ENCODE data around the gene JPH4.

JPH4 gene

DNA sequence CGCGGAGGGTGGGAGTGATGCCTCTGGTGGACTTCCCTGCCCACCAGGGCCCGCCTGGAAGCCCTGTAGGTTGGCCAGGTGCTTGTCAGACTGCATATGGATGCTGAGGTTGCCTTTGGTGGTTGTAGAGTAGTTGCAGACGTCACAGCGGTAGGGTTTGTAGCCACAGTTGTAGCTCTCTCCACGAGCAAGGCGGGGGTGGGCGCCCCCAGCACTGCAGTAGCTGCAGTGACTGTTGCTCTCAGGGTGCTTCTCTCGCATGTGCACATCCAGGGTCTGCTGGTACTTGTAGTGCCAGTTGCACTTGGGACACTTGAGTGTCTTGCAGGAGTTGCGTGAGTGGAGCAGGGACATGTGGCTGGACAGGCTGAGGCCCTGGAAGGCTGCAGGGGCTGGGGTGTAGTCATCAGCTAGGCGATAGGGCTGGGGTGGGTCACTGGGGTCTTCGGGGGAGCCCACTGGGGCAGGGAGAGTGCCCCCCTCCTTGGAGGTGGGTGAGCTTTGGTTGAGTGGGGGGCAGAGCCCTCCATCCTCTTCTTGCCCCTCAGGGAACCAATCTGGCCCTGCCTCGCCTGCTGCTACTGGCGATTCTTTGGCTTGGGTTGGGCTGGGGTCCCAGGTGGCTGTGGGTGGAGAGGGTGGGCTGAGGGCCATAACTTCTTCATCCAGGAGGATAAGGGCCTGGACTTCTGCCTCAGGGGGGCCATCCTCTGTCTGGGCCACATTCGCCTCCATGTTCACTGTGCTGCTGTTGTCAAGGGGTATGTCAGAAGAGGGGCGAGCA, 44.7 kb downstream of the JPH4 start:
- TF ChIP-seq, protein P1, sequence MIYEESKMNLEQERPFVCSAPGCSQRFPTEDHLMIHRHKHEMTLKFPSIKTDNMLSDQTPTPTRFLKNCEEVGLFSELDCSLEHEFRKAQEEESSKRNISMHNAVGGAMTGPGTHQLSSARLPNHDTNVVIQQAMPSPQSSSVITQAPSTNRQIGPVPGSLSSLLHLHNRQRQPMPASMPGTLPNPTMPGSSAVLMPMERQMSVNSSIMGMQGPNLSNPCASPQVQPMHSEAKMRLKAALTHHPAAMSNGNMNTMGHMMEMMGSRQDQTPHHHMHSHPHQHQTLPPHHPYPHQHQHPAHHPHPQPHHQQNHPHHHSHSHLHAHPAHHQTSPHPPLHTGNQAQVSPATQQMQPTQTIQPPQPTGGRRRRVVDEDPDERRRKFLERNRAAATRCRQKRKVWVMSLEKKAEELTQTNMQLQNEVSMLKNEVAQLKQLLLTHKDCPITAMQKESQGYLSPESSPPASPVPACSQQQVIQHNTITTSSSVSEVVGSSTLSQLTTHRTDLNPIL (CRISPR knock-in tag; IDR thresholded peaks at IDR 0.05; ENCODE audit: low read depth) = no peak
- TF ChIP-seq, protein P2, sequence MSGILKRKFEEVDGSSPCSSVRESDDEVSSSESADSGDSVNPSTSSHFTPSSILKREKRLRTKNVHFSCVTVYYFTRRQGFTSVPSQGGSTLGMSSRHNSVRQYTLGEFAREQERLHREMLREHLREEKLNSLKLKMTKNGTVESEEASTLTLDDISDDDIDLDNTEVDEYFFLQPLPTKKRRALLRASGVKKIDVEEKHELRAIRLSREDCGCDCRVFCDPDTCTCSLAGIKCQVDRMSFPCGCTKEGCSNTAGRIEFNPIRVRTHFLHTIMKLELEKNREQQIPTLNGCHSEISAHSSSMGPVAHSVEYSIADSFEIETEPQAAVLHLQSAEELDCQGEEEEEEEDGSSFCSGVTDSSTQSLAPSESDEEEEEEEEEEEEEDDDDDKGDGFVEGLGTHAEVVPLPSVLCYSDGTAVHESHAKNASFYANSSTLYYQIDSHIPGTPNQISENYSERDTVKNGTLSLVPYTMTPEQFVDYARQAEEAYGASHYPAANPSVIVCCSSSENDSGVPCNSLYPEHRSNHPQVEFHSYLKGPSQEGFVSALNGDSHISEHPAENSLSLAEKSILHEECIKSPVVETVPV (CRISPR knock-in tag; IDR thresholded peaks at IDR 0.05) = no peak
- TF ChIP-seq ARNTL (CRISPR knock-in tag; IDR thresholded peaks at IDR 0.05; ENCODE audit: borderline replicate concordance, low read depth) (no peak), ZNF565 (CRISPR knock-in tag; conservative IDR thresholded peaks at IDR 0.05; ENCODE audit: low read depth) (no peak), ZFP30 (CRISPR knock-in tag; IDR thresholded peaks at IDR 0.05) (no peak), SNAI2 (CRISPR knock-in tag; IDR thresholded peaks at IDR 0.05) (no peak), ZFP3 (CRISPR knock-in tag; IDR thresholded peaks at IDR 0.05) (no peak), ESRRG (CRISPR knock-in tag; IDR thresholded peaks at IDR 0.05) (no peak), PPARA (CRISPR knock-in tag; IDR thresholded peaks at IDR 0.05; ENCODE audit: borderline replicate concordance) (no peak), BACH2 (CRISPR knock-in tag; IDR thresholded peaks at IDR 0.05; ENCODE audit: borderline replicate concordance) (no peak), TOX (CRISPR knock-in tag; IDR thresholded peaks at IDR 0.05; ENCODE audit: borderline replicate concordance) (no peak), ZNF70 (CRISPR knock-in tag; IDR thresholded peaks at IDR 0.05) (no peak), ZC3H10 (CRISPR knock-in tag; IDR thresholded peaks at IDR 0.05) (no peak)
- TF ChIP-seq, protein P3, sequence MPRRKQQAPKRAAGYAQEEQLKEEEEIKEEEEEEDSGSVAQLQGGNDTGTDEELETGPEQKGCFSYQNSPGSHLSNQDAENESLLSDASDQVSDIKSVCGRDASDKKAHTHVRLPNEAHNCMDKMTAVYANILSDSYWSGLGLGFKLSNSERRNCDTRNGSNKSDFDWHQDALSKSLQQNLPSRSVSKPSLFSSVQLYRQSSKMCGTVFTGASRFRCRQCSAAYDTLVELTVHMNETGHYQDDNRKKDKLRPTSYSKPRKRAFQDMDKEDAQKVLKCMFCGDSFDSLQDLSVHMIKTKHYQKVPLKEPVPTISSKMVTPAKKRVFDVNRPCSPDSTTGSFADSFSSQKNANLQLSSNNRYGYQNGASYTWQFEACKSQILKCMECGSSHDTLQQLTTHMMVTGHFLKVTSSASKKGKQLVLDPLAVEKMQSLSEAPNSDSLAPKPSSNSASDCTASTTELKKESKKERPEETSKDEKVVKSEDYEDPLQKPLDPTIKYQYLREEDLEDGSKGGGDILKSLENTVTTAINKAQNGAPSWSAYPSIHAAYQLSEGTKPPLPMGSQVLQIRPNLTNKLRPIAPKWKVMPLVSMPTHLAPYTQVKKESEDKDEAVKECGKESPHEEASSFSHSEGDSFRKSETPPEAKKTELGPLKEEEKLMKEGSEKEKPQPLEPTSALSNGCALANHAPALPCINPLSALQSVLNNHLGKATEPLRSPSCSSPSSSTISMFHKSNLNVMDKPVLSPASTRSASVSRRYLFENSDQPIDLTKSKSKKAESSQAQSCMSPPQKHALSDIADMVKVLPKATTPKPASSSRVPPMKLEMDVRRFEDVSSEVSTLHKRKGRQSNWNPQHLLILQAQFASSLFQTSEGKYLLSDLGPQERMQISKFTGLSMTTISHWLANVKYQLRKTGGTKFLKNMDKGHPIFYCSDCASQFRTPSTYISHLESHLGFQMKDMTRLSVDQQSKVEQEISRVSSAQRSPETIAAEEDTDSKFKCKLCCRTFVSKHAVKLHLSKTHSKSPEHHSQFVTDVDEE (CRISPR knock-in tag; IDR thresholded peaks at IDR 0.05) = no peak
- TF ChIP-seq, protein P4, sequence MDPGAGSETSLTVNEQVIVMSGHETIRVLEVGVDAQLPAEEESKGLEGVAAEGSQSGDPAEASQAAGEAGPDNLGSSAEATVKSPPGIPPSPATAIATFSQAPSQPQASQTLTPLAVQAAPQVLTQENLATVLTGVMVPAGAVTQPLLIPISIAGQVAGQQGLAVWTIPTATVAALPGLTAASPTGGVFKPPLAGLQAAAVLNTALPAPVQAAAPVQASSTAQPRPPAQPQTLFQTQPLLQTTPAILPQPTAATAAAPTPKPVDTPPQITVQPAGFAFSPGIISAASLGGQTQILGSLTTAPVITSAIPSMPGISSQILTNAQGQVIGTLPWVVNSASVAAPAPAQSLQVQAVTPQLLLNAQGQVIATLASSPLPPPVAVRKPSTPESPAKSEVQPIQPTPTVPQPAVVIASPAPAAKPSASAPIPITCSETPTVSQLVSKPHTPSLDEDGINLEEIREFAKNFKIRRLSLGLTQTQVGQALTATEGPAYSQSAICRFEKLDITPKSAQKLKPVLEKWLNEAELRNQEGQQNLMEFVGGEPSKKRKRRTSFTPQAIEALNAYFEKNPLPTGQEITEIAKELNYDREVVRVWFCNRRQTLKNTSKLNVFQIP (CRISPR knock-in tag; IDR thresholded peaks at IDR 0.05; ENCODE audit: borderline replicate concordance, low read depth) = no peak
- TF ChIP-seq, protein P5, sequence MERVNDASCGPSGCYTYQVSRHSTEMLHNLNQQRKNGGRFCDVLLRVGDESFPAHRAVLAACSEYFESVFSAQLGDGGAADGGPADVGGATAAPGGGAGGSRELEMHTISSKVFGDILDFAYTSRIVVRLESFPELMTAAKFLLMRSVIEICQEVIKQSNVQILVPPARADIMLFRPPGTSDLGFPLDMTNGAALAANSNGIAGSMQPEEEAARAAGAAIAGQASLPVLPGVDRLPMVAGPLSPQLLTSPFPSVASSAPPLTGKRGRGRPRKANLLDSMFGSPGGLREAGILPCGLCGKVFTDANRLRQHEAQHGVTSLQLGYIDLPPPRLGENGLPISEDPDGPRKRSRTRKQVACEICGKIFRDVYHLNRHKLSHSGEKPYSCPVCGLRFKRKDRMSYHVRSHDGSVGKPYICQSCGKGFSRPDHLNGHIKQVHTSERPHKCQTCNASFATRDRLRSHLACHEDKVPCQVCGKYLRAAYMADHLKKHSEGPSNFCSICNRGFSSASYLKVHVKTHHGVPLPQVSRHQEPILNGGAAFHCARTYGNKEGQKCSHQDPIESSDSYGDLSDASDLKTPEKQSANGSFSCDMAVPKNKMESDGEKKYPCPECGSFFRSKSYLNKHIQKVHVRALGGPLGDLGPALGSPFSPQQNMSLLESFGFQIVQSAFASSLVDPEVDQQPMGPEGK (CRISPR knock-in tag; IDR thresholded peaks at IDR 0.05; ENCODE audit: borderline replicate concordance) = no peak
- no peak for ATAC-seq

DNA sequence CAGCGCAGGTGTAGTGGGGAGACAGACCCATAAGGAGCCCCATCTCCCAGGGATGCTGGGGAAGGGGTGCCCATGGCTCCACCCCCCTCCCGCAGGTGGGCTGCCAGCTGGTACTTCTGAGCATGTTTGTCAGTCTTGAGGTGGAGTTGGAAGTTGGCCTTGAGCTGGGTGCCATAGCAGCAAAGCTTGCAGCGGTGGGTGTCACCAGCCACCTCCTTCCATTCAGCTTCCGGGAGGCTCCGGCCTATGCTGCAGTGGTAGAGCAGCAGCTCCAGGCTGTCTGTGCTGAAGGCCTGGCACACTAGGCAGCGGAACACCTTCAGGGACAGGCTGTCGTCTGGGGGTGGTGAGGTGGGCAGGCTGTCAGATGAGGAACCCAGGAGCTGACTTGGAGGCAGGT, 45.9 kb downstream of the JPH4 start:
- ATAC-seq = no peak
- TF ChIP-seq ZFP30 (CRISPR knock-in tag; IDR thresholded peaks at IDR 0.05) (no peak), ZNF8 (CRISPR knock-in tag; IDR thresholded peaks at IDR 0.05) (no peak), ISL1 (CRISPR knock-in tag; IDR thresholded peaks at IDR 0.05) (no peak), BACH2 (CRISPR knock-in tag; IDR thresholded peaks at IDR 0.05; ENCODE audit: borderline replicate concordance) (no peak), ESRRG (CRISPR knock-in tag; IDR thresholded peaks at IDR 0.05) (no peak), CSDC2 (CRISPR knock-in tag; IDR thresholded peaks at IDR 0.05) (no peak), ZNF565 (CRISPR knock-in tag; conservative IDR thresholded peaks at IDR 0.05; ENCODE audit: low read depth) (no peak), ZNF70 (CRISPR knock-in tag; IDR thresholded peaks at IDR 0.05) (no peak), OSR1 (CRISPR knock-in tag; IDR thresholded peaks at IDR 0.05) (no peak), PPARA (CRISPR knock-in tag; IDR thresholded peaks at IDR 0.05; ENCODE audit: borderline replicate concordance) (no peak), RARB (CRISPR knock-in tag; IDR thresholded peaks at IDR 0.05) (no peak)
- TF ChIP-seq, protein P2 (CRISPR knock-in tag; IDR thresholded peaks at IDR 0.05) = no peak
- TF ChIP-seq, protein P3 (CRISPR knock-in tag; IDR thresholded peaks at IDR 0.05) = no peak
- TF ChIP-seq, protein P5 (CRISPR knock-in tag; IDR thresholded peaks at IDR 0.05; ENCODE audit: borderline replicate concordance) = no peak
